Measurements from ENCODE around the gene KLHL36. TPM values are rescaled to one million over a fixed set of nuclear protein-coding genes. Genes with fewer than 3 reads are reported as not detected.
A peak's percentile ranks its signal among the peaks of the same experiment; 100 is the strongest.

KLHL36 gene
- total and polyA plus RNA-seq, 4 donors = 10.1 to 60.0 (median 36.8) TPM

GRCh38 chr16:84699147-84699711 is 50.9 kb downstream of the KLHL36 start:
- intact Hi-C loops (cut with DNase I) = no loop called here
- Histone ChIP-seq H3K9me3 (ENCODE audit: control insufficient read depth, low read length) (no peaks in the 10 kb centered on the region), H3K27me3 (ENCODE audit: control insufficient read depth in 1 of 2, insufficient read depth in 2 of 2, low read length in 1 of 2) (no peaks in the 10 kb centered on the region), H3K36me3 (ENCODE audit: control insufficient read depth in 1 of 2, insufficient read depth in 2 of 2, low read length in 1 of 2) (no peaks in the 10 kb centered on the region), H3K27ac (ENCODE audit: low read depth in 1 of 2, low read length in 2 of 2) (no peak overlapping the region), H3K4me1 (ENCODE audit: control insufficient read depth in 1 of 2, insufficient read depth in 2 of 2, low read length in 2 of 2) (no peaks in the 10 kb centered on the region), H3K4me3 (ENCODE audit: low read length in 2 of 2) (peak overlapping the region; percentile 73 to 86)
- 20 to 22% methylated on average over 29 of the region's 29 CpGs for WGBS, 2 donors
- no peak for DNase-seq
- ATAC-seq (ENCODE audit: low FRiP score) = no peak

- H3K36me3 ChIP-seq (ENCODE audit: control insufficient read depth in 1 of 2, insufficient read depth in 2 of 2, low read length in 1 of 2) = no peaks in the 10 kb centered on the region
- H3K4me1 ChIP-seq (ENCODE audit: control insufficient read depth in 1 of 2, insufficient read depth in 2 of 2, low read length in 2 of 2) = no peaks in the 10 kb centered on the region
- H3K4me3 ChIP-seq (ENCODE audit: low read length in 2 of 2) = peak within 1 kb of the TSS; percentile 78 to 86
- WGBS, 2 donors = 0 to 1% methylated on average over 43 to 97 of the region's 97 CpGs
- peak within 1 kb of the TSS in 1 of 2 donors; percentile 19 for H3K27ac ChIP-seq (ENCODE audit: low read depth in 1 of 2, low read length in 2 of 2)
- intact Hi-C loops (cut with DNase I) = no loop called here
- no peaks in the 10 kb centered on the region for H3K9me3 ChIP-seq (ENCODE audit: control insufficient read depth, low read length)
- DNase-seq (peak; percentile 86 to 92), ATAC-seq (ENCODE audit: low FRiP score) (peak; percentile 91)
- H3K27me3 ChIP-seq (ENCODE audit: control insufficient read depth in 1 of 2, insufficient read depth in 2 of 2, low read length in 1 of 2) = no peaks in the 10 kb centered on the region
Measured at GRCh38 chr16:84699712-84700445, 51.6 kb downstream of the KLHL36 start, which contains the start of gene USP10. TSS of gene USP10 (plus strand) at chr16:84700000. CDS start at chr16:84700091, 91 bp downstream.

- peak overlapping the region; percentile 78 to 86 for H3K4me3 ChIP-seq (ENCODE audit: low read length in 2 of 2)
- no peaks in the 10 kb centered on the region for H3K4me1 ChIP-seq (ENCODE audit: control insufficient read depth in 1 of 2, insufficient read depth in 2 of 2, low read length in 2 of 2)
- WGBS, 2 donors = 10 to 11% methylated on average over 23 to 28 of the region's 28 CpGs
Measured at GRCh38 chr16:84700446-84701300, 52.4 kb downstream of the KLHL36 start.

GRCh38 chr16:84703681-84704080 is 55.4 kb downstream of the KLHL36 start:
- Histone ChIP-seq H3K27ac (ENCODE audit: low read depth in 1 of 2, low read length in 2 of 2) (no peak overlapping the region), H3K4me1 (ENCODE audit: control insufficient read depth in 1 of 2, insufficient read depth in 2 of 2, low read length in 2 of 2) (no peaks in the 10 kb centered on the region), H3K4me3 (ENCODE audit: low read length in 2 of 2) (no peak overlapping the region), H3K9me3 (ENCODE audit: control insufficient read depth, low read length) (no peaks in the 10 kb centered on the region), H3K27me3 (ENCODE audit: control insufficient read depth in 1 of 2, insufficient read depth in 2 of 2, low read length in 1 of 2) (no peaks in the 10 kb centered on the region), H3K36me3 (ENCODE audit: control insufficient read depth in 1 of 2, insufficient read depth in 2 of 2, low read length in 1 of 2) (no peaks in the 10 kb centered on the region)
- intact Hi-C loops (cut with DNase I) = no loop called here
- ATAC-seq (ENCODE audit: low FRiP score) (no peak), DNase-seq (no peak)
- WGBS, 2 donors = 96 to 97% methylated on average over 10 of the region's 10 CpGs

More at GRCh38 chr16:84700446-84701300, 52.4 kb downstream of the KLHL36 start:
- intact Hi-C loops (cut with DNase I) = no loop called here
- no peaks in the 10 kb centered on the region for H3K27me3 ChIP-seq (ENCODE audit: control insufficient read depth in 1 of 2, insufficient read depth in 2 of 2, low read length in 1 of 2)
- peak overlapping the region in 1 of 2 donors; percentile 17 for H3K27ac ChIP-seq (ENCODE audit: low read depth in 1 of 2, low read length in 2 of 2)
- ATAC-seq (ENCODE audit: low FRiP score) (peak; percentile 47), DNase-seq (no peak)
- H3K9me3 ChIP-seq (ENCODE audit: control insufficient read depth, low read length) = no peaks in the 10 kb centered on the region
- no peaks in the 10 kb centered on the region for H3K36me3 ChIP-seq (ENCODE audit: control insufficient read depth in 1 of 2, insufficient read depth in 2 of 2, low read length in 1 of 2)

- no peak overlapping the region for H3K4me3 ChIP-seq (ENCODE audit: low read length in 2 of 2)
- 89 to 97% methylated on average over 2 of the region's 2 CpGs for WGBS, 2 donors
- no peaks in the 10 kb centered on the region for H3K27me3 ChIP-seq (ENCODE audit: control insufficient read depth in 1 of 2, insufficient read depth in 2 of 2, low read length in 1 of 2)
- ATAC-seq (ENCODE audit: low FRiP score) = no peak
- no peaks in the 10 kb centered on the region for H3K36me3 ChIP-seq (ENCODE audit: control insufficient read depth in 1 of 2, insufficient read depth in 2 of 2, low read length in 1 of 2)
- intact Hi-C loops (cut with DNase I) = no loop called here
- H3K4me1 ChIP-seq (ENCODE audit: control insufficient read depth in 1 of 2, insufficient read depth in 2 of 2, low read length in 2 of 2) = no peaks in the 10 kb centered on the region
- H3K27ac ChIP-seq (ENCODE audit: low read depth in 1 of 2, low read length in 2 of 2) = no peak overlapping the region
- DNase-seq = no peak
- no peaks in the 10 kb centered on the region for H3K9me3 ChIP-seq (ENCODE audit: control insufficient read depth, low read length)
Measured at GRCh38 chr16:84704253-84704652, 55.9 kb downstream of the KLHL36 start.

- no peaks in the 10 kb centered on the region for H3K27me3 ChIP-seq (ENCODE audit: control insufficient read depth in 1 of 2, insufficient read depth in 2 of 2, low read length in 1 of 2)
- no peak overlapping the region for H3K4me3 ChIP-seq (ENCODE audit: low read length in 2 of 2)
- no peaks in the 10 kb centered on the region for H3K36me3 ChIP-seq (ENCODE audit: control insufficient read depth in 1 of 2, insufficient read depth in 2 of 2, low read length in 1 of 2)
- DNase-seq (no peak), ATAC-seq (ENCODE audit: low FRiP score) (no peak)
- intact Hi-C loops (cut with DNase I) = no loop called here
- no peak overlapping the region for H3K27ac ChIP-seq (ENCODE audit: low read depth in 1 of 2, low read length in 2 of 2)
- H3K9me3 ChIP-seq (ENCODE audit: control insufficient read depth, low read length) = no peaks in the 10 kb centered on the region
- WGBS, 2 donors = 97% methylated on average over 1 of the region's 1 CpG
- H3K4me1 ChIP-seq (ENCODE audit: control insufficient read depth in 1 of 2, insufficient read depth in 2 of 2, low read length in 2 of 2) = no peaks in the 10 kb centered on the region
Measured at GRCh38 chr16:84706856-84707255, 58.5 kb downstream of the KLHL36 start.

GRCh38 chr16:84709609-84710008 is 61.3 kb downstream of the KLHL36 start:
- Histone ChIP-seq H3K9me3 (ENCODE audit: control insufficient read depth, low read length) (no peaks in the 10 kb centered on the region), H3K36me3 (ENCODE audit: control insufficient read depth in 1 of 2, insufficient read depth in 2 of 2, low read length in 1 of 2) (no peaks in the 10 kb centered on the region), H3K27ac (ENCODE audit: low read depth in 1 of 2, low read length in 2 of 2) (no peak overlapping the region), H3K4me3 (ENCODE audit: low read length in 2 of 2) (no peak overlapping the region), H3K27me3 (ENCODE audit: control insufficient read depth in 1 of 2, insufficient read depth in 2 of 2, low read length in 1 of 2) (no peaks in the 10 kb centered on the region), H3K4me1 (ENCODE audit: control insufficient read depth in 1 of 2, insufficient read depth in 2 of 2, low read length in 2 of 2) (no peaks in the 10 kb centered on the region)
- WGBS, 2 donors = 90 to 92% methylated on average over 10 of the region's 10 CpGs
- intact Hi-C loops (cut with DNase I) = no loop called here
- ATAC-seq (ENCODE audit: low FRiP score) = no peak
- DNase-seq = no peak

GRCh38 chr16:84710686-84711085 is 62.4 kb downstream of the KLHL36 start:
- Histone ChIP-seq H3K4me1 (ENCODE audit: control insufficient read depth in 1 of 2, insufficient read depth in 2 of 2, low read length in 2 of 2) (no peaks in the 10 kb centered on the region), H3K4me3 (ENCODE audit: low read length in 2 of 2) (no peak overlapping the region), H3K9me3 (ENCODE audit: control insufficient read depth, low read length) (no peaks in the 10 kb centered on the region), H3K27ac (ENCODE audit: low read depth in 1 of 2, low read length in 2 of 2) (no peak overlapping the region), H3K36me3 (ENCODE audit: control insufficient read depth in 1 of 2, insufficient read depth in 2 of 2, low read length in 1 of 2) (no peaks in the 10 kb centered on the region), H3K27me3 (ENCODE audit: control insufficient read depth in 1 of 2, insufficient read depth in 2 of 2, low read length in 1 of 2) (no peaks in the 10 kb centered on the region)
- DNase-seq (no peak), ATAC-seq (ENCODE audit: low FRiP score) (no peak)
- intact Hi-C loops (cut with DNase I) = no loop called here
- WGBS, 2 donors = 88 to 89% methylated on average over 11 of the region's 11 CpGs

Measured in aorta (tissue), 5 donors.